DMS153 treated with DMSO at 0.1 percent for 48 hours (cell line): ENCODE data around the gene SAMD4B.
"Not testable (repeated sequence)": the region's sequence is repeated elsewhere in the genome, so short reads cannot be mapped to it uniquely, and the experiment has no call there.

Source experiments
- DNase-seq: peaks from one replicate; lab custom pipeline; 2025; ENCODE audit not compliant: unreplicated experiment; lab: John Stamatoyannopoulos, UW

The SAMD4B gene

DNA sequence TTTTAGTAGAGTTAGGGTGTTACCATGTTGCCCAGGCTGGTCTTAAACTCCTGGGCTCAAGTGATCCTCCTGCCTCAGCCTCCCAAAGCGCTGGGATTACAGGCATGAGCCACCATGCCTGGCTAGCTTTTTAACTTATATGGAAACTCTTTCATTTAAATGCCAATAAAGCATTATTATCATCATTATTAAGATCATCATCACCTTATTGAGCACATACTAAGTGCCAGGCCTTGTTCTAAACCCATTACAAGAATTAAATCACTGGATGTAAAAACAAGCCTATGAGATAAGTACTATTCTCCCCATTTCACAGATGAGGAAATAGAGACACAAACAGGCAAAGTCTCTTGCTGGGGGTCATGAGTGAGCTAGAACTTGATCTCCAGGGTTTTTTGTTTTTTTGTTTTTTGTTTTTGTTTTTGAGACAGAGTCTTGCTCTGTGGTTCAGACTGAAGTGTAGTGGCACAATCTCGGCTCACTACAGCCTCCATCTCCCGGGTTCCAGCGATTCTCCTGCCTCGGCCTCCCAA is 7.7 kb upstream of the SAMD4B start:
- DNase-seq = no peak

DNA sequence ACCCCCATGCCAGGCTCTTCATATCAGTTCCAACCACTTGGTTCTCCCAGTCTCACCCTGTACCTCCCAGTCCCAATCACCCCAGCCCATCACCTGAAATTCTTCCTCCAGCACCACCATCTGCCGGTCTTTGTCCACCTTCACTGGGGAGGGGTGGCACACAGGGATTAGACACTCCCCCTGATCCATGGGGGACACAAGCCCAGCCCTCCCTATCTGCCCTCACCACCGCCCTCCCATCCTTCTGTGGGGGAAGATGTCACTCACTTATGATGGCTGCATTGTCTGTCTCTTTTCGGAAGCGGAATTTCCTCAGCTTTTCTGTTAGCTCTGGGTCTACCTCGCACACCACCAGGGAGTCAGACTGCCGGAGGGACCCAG is 7.1 kb upstream of the SAMD4B start:
- no peak for DNase-seq

DNA sequence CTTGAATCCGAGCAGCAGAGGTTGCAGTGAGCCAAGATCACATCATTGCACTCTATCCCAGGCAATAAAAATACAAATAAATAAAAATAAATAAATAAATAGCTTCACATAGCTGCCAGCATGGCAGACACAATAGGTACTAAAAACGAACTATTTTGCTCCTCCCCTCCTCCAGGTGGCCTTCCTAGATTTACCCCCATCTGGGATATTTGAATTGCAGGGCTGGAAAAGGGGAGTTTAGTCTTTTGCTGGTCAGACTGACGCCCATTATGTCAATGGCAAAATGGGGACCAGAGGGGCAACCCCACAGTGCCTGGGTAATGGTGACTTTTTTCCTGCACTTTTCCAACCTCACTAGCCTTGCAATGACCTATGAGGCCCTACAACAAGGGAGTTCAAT is 5.7 kb upstream of the SAMD4B start:
- no peak for DNase-seq

GRCh38 chr19:39339674-39340073 is 2.5 kb upstream of the SAMD4B start:
- no peak for DNase-seq

DNA sequence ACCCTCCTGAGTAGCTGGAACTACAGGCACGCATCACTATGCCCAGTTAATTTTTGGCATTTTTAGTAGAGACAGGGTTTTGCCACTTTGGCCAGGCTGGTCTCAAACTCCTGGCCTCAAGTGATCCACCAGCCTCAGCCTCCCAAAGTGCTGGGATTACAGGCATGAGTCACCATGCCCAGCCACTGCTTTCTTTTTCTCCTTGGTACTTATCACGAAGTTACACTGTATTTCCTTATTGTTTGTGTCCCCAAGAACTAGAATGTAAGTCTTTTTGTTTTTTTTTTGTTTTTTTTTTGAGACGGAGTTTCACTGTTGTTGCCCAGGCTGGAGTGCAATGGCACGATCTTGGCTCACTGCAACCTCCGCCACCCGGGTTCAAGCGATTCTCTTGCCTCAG is 2.1 kb upstream of the SAMD4B start:
- DNase-seq = not testable (repeated sequence)

DNA sequence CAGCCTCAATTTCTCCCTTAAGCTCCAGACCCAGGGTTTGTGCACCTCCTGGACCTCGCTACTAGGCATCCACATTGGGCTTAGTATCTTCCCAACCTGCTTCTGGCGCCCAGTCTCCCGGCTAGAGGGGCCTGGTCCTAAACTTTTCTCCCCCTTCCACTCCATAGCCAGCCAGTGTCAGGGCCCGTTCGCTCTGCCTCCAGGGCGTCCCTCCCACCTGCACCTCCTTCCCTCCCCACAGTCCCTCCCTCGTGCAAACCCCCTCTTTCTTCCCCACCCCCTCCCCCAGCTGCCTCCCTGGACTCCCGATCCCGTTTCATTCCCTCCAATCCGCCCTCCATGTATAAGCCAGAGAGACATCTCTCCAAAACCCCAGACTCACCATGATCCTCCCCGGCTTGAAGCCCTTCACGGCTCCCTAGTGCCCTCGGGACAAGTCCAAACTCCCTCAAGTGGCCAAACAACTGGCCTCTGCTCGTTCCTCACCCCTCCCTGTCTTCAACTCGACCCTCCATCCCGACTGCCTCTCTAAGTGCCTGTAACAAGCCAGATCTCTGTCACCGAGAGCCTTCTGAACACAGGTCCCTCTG is 997 bp upstream of the SAMD4B start:
- no peak for DNase-seq

- DNase-seq = no peak
These were observed 555 bp downstream of the SAMD4B start for GRCh38 chr19:39342647-39343305.

DNA sequence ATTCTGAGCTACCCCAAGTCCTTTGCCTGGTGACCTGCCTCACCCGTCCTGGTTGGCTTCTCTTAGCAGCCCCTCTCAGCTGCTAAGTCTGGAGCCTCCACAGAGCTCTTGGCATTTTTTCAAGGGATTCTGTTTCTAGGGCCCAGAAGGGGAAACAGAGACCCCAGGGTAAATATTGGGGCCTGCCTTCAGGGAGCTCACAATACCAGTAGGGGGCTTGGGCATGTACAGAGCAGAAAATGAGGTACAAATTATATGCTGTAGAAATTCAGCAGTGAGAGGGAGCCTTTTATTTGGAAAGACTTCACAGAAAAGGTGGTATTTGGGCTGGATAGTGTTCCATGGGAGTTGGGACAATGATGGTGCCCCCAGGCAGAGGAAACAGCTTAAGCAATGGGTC is 3.7 kb downstream of the SAMD4B start:
- no peak for DNase-seq

DNA sequence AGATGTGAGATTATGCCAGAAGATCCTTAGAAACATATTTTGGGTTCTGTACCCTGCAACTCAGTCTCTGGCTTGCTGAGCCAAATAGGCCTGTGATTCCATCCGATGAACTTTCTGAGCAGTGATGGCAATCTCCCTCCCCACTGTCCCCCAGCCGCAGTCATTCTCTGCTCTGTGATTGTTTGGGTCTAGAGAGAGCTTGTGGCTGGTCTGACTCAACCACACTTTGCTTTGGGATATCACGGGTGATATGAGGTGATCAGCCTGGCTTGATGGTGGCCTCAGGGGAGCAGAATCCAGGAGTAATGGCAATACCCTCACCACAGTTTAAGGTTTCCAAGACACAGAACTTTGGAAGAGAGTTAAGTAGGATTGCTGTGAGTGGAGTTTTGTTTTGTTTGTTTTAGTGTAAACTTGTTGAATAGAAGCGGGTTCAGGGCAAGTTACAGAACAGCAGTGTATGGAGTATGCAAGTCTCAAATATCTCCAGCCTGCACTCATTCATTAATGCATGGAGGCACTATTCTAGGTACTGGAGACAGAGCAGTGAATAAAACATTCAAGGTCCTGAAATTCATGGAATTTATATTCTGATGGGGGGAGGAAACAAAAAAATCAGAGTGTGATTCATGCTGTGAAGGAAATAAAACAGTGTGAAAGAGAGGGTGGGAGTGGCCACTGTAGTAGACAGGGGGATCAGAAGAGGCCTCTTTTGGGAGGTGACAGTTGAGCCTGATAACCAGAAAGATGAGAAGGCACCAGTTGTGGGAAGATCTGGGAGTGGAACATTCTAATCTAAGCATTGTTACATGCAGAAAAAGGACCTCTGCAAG is 5.3 kb downstream of the SAMD4B start:
- DNase-seq = no peak

GRCh38 chr19:39349326-39349725 is 7.1 kb downstream of the SAMD4B start:
- DNase-seq = no peak

- no peak for DNase-seq
These were observed 7.9 kb downstream of the SAMD4B start for GRCh38 chr19:39350156-39350555.

GRCh38 chr19:39351537-39352064 is 9.4 kb downstream of the SAMD4B start:
- DNase-seq = no peak

GRCh38 chr19:39352381-39353255 is 10.4 kb downstream of the SAMD4B start:
- DNase-seq = no peak

- no peak for DNase-seq
These were observed 13.0 kb downstream of the SAMD4B start for GRCh38 chr19:39355253-39355652.

GRCh38 chr19:39356073-39356472 is 13.9 kb downstream of the SAMD4B start:
- DNase-seq = no peak

- DNase-seq = no peak
These were observed 14.4 kb downstream of the SAMD4B start for GRCh38 chr19:39356647-39357046.

DNA sequence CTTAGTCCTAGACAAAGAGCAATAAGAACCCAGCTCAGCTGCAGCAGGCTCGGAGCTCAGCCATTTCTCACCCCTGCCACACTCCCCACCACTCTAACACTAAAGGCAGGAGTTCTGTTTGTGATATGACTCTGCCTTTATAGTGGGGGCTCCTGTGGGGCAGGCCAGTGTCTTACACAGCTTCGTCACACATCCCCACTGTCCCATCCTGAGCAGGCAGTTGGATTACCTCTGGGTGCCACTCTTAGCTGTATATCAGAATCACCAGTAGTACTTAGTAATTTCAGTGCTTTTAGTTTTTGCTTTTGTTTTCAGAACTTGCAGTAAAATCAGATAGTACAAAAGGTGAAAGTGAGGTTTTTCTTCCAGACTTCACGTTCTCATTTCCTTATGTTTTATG is 16.8 kb downstream of the SAMD4B start:
- DNase-seq = no peak

DNA sequence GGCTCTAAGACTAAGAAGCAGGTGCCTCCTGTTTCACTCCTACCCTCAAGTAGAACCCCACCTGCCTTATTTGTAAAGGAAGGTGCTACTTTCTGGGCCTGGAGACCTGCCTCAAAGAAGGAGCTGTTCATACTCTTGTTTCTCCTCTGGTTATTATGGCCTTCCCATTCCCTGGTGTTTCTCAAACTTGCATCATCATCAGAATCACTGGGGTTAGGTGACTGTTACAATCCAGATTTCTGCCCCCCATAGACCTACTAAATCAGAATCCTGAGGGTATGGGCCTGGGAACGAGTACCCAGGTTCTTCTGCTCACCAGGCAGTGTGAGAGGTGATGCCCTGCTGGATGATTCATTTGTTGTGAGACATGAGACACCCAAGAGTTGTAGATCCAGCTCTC is 18.4 kb downstream of the SAMD4B start:
- no peak for DNase-seq

GRCh38 chr19:39362682-39363657 is 20.7 kb downstream of the SAMD4B start:
- no peak for DNase-seq
